HG03196 (cell line): Measurements from ENCODE around the gene PHF14.
"Not testable (repeated sequence)": the region's sequence is repeated elsewhere in the genome, so short reads cannot be mapped to it uniquely, and the experiment has no call there.

Experiments
- ATAC-seq: cut with Tn5 transposase; IDR thresholded peaks from one replicate; pipeline ENCODE4 v1.9.1; 2021; ENCODE audit not compliant: unreplicated experiment

PHF14 gene, protein sequence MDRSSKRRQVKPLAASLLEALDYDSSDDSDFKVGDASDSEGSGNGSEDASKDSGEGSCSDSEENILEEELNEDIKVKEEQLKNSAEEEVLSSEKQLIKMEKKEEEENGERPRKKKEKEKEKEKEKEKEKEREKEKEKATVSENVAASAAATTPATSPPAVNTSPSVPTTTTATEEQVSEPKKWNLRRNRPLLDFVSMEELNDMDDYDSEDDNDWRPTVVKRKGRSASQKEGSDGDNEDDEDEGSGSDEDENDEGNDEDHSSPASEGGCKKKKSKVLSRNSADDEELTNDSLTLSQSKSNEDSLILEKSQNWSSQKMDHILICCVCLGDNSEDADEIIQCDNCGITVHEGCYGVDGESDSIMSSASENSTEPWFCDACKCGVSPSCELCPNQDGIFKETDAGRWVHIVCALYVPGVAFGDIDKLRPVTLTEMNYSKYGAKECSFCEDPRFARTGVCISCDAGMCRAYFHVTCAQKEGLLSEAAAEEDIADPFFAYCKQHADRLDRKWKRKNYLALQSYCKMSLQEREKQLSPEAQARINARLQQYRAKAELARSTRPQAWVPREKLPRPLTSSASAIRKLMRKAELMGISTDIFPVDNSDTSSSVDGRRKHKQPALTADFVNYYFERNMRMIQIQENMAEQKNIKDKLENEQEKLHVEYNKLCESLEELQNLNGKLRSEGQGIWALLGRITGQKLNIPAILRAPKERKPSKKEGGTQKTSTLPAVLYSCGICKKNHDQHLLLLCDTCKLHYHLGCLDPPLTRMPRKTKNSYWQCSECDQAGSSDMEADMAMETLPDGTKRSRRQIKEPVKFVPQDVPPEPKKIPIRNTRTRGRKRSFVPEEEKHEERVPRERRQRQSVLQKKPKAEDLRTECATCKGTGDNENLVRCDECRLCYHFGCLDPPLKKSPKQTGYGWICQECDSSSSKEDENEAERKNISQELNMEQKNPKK

DNA sequence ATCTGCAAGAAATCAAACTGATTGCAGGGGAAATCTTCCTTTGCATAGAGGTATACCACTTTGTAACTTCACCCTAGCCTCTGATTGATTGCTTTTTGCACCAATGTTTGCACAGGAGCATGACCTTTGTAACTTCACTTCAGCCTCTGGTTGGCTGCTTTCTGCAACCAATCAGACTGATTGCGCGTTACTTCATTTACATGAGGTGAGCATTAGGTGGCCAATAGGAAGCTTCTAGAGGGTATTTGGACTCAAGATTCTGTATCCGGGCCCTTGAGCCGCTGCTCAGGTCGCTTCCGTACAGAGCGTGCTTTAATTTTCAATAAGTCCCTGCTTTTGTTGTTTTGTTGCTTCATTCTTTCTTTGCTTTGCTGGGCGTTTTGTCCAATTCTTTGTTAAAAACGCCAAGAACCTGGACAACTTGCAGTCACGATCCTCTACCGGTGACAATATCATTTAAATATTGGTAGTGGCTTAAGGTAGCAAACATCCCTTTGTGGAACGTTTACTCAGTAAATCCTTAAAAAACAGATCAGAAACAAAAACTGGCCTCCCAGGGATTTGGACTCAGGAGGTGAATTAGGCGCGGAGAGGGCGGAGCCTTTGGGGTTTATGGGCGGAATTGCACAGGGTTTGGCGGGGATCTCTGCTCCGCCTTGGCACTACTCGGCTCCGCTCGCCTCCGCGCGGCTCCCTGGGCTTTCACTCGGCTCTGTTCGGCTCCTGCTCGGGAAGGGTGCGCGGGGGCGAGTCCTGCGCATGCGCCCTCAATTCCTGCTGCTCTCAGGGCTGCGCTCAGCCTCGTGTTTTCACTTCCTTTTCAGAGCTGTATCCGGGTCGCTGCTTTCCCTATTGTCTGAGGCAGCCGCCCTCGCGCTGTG is at the start of gene PHF14:
Gene PHF14, plus strand, starts transcription at position 812 of the 881 bp plus-strand sequence. CDS start 452 bp downstream, outside the sequence.
- peak; percentile 99 for ATAC-seq

DNA sequence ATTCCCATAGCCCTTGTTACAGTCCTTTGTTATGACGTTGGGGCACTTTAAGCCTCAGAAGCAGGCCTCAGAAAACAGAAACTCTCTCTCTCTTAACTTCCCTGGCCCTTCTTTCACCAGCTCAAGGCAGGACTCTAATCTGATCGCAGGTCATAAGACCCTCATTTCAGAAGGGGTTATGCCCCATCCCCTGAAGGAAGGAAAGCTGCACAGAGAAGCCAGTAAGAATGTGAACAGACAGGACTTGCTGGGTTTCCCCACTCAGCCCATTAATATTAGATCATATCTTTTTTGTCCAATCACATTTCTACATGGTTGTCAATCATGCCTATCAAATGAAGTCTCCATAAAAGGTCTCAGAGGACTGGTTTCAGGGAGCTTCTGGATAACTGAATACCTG is 49.3 kb upstream of the PHF14 start:
- no peak for ATAC-seq

DNA sequence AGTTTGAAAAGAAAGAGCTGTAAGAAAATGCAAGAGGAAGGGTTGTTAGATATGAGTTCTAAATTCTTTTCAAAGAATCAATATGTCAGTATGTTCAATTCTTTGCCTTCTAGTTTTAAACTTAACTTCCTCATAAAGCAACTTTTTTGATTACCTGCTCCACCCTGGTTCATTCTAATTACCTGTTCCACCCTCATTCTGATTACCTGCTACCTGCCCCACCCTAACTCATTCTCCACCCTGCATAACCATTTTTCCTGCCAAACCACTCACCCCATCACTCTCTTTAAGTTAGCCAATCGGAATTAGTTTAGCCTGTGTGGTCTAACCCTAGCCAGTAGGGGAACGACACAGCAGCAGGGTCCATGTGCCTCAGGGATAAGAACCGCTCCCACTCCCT is 45.5 kb upstream of the PHF14 start:
- ATAC-seq = not testable (repeated sequence)

DNA sequence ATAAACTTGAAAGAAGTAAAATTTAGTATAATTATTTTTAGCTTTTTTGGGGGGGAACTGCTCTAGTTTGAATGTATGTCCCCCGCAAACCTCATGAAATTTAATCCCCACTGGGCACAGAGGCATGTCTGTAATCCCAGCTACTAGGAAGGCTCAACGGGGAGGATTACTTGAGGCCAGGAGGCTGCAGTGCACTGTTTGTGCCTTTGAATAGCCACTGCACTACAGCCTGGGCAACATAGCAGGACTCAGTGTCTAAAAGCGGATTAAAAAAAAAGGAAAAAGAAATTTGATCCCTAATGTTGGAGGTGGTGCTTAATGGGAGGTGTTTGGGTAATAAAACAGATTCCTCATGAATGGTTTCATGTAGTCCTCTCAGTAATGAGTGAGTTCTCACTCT is 43.1 kb upstream of the PHF14 start:
- ATAC-seq = no peak

DNA sequence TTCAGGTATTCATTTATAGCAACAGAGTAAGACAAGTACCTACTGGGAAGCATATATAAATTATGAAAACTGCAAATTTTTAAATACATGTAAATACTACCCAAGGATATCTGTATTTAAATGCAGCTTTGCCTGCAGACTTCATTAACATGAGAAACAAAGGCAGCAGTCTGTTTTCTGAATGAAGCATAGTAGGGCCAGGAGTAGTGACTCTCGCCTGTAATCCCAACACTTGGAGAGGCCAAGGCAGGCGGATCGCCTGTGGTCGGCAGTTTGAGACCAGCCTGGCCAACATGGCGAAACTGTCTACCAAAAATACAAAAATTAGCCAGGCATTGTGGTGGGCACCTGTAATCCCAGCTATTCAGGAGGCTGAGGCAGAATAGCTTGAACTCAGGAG is 42.5 kb upstream of the PHF14 start:
- ATAC-seq = no peak

DNA sequence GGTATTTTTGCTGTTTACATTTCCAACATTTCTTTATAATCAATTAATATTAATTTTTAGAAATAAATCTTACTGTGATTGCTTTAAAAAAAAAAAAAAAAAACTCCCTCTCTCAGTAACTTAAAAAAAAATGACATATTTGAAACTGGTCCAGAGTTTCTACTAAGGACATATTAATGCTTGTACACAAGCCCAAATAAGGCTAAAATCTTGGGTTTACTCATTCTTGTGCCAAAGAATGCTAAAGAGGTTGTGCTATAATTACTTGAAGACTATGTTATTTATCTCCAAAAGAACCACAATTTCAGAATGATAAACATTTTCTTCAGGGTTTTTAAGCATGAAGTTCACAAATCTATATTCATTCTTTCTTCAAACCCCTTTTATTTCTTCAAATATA is 39.4 kb upstream of the PHF14 start:
- ATAC-seq = no peak

DNA sequence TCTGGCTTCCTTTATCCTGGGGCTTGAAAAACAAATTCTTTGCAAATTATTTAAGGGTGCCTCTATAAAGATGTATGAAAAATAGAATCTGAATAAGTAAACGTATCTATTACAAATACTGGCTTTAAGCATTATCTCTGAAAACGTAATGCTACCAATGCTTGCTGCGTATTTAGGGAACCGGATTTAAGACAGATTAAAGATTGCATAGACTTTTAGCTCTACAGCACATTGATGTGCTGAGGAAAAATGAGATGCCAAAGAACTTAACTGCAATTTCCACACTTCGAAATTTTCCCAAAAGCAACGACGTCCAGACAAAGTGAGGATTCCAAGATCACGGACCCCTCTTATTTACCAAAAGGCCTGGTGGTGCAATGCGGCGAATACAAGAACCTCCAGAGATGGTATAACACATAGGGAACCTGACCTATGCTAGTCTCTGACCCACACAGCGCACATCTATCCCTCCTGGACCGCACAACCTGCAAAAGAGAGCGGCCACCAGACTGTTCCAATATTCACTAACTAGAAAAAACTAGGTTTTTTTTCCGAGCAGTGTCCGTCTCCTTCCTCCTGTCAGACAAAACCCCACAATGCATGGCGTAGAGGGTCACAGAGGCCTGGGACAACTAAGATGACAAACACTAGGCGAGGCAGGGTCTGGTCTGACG is 34.3 kb upstream of the PHF14 start:
- ATAC-seq = peak; percentile 1

DNA sequence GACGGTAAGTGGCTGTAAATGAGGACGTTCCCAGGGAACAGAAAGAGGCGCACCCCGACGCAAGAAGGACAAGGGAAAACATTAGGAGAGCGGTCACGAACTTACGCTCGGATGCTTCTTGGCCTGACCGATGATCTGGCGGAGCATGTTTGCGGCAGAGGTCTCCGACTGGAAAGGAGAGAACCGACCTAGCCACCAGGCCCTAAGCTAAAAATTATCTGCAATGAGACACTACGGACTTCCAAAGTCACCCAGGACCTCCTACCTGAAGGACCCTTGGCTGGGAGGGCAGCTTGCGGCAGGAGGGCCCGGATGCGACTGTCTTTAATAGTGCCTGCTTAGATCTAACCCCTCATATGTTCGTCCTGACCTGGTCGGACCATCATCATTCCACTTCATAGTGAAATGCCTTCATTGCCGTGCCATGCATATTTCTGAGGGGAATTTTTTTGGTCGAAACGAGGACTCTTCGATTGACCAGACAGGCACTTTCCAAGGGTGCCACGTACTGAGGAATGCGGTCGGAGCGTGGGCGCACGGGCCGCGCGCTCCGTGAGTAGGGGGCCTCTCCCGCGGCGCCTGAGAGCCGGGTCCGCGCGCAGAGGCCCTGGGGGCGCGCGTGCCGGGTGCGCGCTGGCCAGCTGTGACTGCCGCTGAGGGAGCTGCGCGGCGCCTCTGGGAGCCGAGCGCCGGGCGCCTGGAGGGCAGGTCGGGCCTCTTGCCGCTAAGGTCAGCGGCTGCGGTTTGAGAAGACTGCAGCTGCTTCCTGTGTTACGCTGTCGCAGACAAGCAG is 33.6 kb upstream of the PHF14 start:
- peak; percentile 96 for ATAC-seq

DNA sequence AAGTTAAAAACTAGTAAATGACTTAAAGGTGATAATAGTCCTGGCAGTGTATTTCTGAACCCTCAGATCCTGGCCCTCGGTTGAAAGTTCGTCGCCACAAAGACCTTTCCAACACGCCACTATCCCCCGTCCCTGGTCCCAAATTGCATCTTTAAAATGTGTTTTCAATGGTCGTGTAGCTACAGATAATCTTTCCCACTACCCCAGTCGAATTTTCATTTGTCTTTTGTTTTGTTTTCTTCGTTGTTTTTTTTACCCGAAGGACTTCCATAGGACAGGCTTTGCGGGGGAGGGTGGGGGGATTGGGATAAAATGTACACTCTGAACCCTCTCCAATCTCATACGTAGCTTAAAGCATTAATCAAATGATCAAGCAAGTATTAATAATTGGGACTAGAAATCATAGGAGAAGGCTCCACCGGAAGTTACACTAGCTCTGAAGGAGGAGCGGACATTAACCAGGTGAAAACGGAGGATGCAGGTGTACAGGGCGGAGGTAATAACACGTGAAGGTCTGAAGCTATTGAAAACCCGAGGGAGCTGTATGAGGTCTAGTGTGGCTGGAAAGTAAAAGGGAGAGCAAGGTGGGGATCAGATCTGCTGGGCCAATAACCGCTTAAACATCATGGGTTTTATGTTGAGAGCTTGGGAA is 32.8 kb upstream of the PHF14 start:
- no peak for ATAC-seq

DNA sequence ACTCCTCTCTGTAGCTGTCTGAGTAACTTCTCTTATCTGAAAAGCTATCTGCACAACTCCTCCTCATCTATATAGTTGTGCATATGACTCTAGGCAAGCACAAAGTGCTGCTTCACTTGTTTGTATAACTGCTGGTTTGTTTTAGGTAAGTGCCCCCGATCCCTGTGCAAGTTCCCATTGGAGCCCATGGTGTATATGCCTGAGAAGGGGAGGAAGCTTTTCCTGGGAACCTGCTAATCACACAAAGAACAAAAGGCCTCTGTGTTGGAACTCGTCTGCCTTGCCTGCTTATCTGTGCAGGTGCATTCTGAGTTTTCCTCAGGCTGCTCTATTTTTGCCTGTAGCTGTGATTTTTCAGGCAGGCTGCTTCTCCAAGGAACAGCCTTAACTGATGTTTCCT is 23.2 kb upstream of the PHF14 start:
- no peak for ATAC-seq

DNA sequence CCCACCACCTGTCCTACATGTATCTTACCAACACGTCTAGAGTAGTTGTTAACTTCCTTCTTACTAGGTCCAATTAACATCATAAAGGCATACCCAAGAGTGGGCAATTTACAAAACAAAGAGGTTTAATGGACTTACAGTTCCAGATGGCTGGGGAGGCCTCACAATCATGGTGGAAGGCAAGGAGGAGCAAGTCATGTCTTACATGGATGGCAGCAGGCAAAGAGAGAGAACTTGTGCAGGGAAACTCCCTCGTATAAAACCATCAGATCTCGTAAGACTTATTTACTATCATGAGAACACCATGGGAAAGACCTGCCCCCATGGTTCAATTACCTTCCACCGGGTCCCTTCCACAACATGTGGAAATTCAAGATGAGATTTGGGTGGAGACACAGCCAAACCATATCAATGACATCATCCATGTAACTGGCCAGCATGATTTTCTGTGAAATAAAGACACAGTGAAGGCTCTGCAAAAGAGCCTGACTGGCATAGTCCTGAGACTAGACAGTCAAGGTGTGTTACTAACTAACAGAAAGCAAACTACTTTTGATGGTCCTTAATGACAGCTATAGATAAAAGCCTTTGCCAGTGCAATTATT is 22.6 kb upstream of the PHF14 start:
- ATAC-seq = not testable (repeated sequence)

DNA sequence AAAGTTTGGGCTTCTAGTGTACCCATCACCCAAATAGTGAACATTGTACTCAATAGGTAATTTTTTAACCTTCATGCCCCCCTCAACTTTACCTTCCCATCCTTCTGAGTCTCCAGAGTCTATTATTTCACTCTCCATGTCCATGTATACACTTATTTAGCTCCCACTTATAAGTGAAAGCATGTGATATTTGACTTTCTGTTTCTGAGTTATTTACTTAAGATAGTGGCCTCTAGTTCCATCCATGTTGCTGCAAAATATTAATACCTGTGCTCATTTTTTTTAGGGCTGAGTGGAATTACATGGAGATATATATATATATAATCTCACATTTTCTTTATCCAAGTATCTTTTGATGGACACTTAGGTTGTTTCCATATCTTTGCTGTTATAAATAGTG is 21.1 kb upstream of the PHF14 start:
- no peak for ATAC-seq

DNA sequence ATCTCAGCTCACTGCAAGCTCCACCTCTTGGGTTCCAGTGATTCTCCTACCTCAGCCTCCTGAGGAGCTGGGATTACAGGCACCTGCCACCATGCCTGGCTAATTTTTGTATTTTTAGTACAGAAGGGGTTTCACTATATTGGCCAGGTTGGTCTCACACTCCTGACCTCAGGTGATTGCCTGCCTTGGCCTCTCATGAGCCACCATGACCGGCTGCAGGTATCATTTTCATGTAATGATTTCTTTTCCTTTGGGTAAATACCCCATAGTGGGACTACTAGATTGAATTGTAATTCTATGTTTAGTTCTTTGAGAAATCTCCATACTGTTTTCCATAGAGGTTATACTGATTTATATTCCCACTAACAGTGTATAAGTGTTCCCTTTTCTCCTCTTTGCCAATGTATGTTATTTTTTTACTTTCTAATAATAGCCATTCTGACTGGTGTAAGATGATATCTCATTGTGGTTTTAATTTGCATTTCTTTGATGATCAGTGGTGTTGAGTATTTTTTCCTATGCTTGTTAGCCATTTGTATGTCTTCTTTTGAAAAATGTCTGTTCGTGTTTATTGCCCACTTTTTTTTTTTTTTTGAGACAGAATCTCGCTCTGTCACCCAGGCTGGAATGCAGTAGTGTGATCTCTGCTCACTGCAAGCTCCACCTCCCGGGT is 20.5 kb upstream of the PHF14 start:
- ATAC-seq = not testable (repeated sequence)

DNA sequence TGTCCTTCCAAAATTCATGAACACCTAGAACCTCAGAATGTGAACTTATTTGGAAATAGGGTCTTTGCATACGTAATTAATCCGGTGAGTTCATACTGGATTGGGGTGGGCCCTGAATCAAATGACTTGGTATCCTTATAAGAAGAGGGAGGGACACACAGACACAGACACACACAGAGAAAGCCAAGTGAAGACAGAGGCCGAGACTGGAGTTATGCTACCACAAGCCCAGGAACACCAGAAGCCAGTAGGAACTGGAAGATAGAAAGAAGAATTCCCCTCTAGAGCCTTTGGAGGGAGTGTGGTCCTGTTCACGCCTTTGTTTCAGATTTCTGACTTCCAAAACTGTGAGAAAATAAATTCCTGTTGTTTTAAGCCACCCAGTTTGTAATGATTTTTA is 17.1 kb upstream of the PHF14 start:
- no peak for ATAC-seq

DNA sequence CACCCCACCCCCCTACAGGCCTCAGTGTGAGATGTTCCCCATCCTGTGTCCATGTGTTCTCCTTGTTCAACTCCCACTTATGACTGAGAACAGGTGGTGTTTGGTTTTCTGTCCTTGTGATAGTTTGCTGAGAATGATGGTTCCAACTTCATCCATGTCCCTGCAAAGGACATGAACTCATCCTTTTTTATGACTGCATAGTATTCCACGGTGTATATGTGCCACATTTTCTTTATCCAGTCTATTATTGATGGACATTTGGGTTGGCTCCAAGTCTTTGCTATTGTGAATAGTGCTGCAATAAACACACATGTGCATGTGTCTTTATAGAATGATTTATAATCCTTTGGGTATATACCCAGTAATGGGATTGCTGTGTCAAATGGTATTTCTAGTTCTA is 13.4 kb upstream of the PHF14 start:
- ATAC-seq = not testable (repeated sequence)

DNA sequence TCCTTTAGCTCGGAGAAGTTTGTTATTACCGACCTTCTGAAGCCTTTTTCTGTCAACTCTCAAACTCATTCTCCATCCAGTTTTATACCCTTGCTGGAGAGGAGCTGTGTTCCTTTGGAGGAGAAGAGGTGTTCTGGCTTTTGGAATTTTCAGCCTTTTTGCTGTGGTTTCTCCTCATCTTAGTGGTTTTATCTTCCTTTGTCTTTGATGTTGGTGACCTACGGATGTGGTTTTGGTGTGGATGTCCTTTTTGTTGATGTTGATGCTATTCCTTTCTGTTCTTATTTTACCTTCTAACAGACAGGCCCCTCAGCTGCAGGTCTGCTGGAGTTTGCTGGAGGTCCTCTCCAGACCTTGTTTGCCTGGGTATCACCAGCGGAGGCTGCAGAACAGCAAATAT is 8.7 kb upstream of the PHF14 start:
- not testable (repeated sequence) for ATAC-seq

DNA sequence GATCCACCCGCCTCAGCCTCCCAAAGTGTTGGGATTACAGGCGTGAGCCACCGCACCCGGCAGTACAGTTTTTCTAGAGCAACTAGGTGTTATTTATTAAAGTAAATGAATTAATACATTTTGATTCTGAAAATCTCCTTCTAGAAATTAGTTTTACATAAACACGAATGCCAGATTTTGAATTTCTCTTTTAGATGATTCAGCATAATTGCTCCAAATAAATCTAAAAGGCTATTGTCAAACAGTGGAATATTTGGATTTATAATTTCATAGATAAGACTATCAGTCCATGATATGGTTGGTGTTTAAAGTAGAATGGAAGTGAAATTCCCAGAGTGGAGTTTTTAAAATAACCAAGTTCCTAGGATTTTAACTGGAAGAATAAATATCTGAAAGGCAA is 1.5 kb upstream of the PHF14 start:
- ATAC-seq = no peak
